Loucy (cell line): ENCODE measurements around the gene B4GALNT4.

Experiments
- H2AFZ ChIP-seq: fragments of 200-600 bp; sonication (generic); 2 replicates; pipeline ENCODE4 v1.6.0; 2016; ENCODE audit warnings: antibody characterized with exemption, mild to moderate bottlenecking, low read length, moderate library complexity
- H3F3A ChIP-seq: fragments of 200-600 bp; 2 replicates; pipeline ENCODE4 v1.6.0; 2016; ENCODE audit warnings: antibody characterized with exemption, low read depth, mild to moderate bottlenecking
- H3K27me3 ChIP-seq: fragments of 200-600 bp; sonication (generic); 2 replicates; pipeline ENCODE4 v1.6.1; 2014; ENCODE audit warnings: low read length, mild to moderate bottlenecking; ENCODE audit not compliant: insufficient read depth, poor library complexity, severe bottlenecking
- H3K36me3 ChIP-seq: fragments of 200-600 bp; sonication (generic); 2 replicates; pipeline ENCODE4 v1.6.1; 2016; ENCODE audit warnings: low read length; ENCODE audit not compliant: insufficient read depth
- H3K4me1 ChIP-seq: fragments of 200-600 bp; sonication (generic); 2 replicates; pipeline ENCODE4 v1.5.1; 2014; ENCODE audit warnings: low read length, mild to moderate bottlenecking; ENCODE audit not compliant: insufficient read depth, poor library complexity, severe bottlenecking
- H3K4me2 ChIP-seq: fragments of 200-600 bp; sonication (generic); 2 replicates; pipeline ENCODE4 v1.6.0; 2014; ENCODE audit warnings: antibody characterized with exemption, low read length, low read depth, mild to moderate bottlenecking; ENCODE audit not compliant: poor library complexity, severe bottlenecking
- H3K4me3 ChIP-seq: fragments of 200-600 bp; sonication (generic); 2 replicates; pipeline ENCODE4 v1.5.1; 2014; ENCODE audit warnings: low read length, mild to moderate bottlenecking, mixed read lengths; ENCODE audit not compliant: poor library complexity, severe bottlenecking
- H3K79me2 ChIP-seq: fragments of 200-600 bp; sonication (generic); 2 replicates; pipeline ENCODE4 v1.6.1; 2014; ENCODE audit warnings: low read length; ENCODE audit not compliant: insufficient read depth
- H3K9ac ChIP-seq: fragments of 200-600 bp; sonication (generic); 2 replicates; pipeline ENCODE4 v1.6.0; 2014; ENCODE audit warnings: mild to moderate bottlenecking, low read depth, low read length, moderate library complexity; ENCODE audit not compliant: poor library complexity, severe bottlenecking
- H3K9me2 ChIP-seq: fragments of 200-600 bp; sonication (generic); replicated peaks from 2 replicates; pipeline ENCODE4 v1.6.1; 2016; ENCODE audit warnings: low read depth, low read length, mixed read lengths
- H3K9me3 ChIP-seq: fragments of 200-600 bp; sonication (generic); 2 replicates; pipeline ENCODE4 v1.6.1; 2014; ENCODE audit warnings: mild to moderate bottlenecking, antibody characterized with exemption, low read length, low read depth; ENCODE audit not compliant: insufficient read depth
- H4K20me1 ChIP-seq: fragments of 200-600 bp; sonication (generic); 2 replicates; pipeline ENCODE4 v1.6.0; 2014; ENCODE audit warnings: antibody characterized with exemption, low read length, mild to moderate bottlenecking; ENCODE audit not compliant: insufficient read depth, poor library complexity, severe bottlenecking
- CTCF ChIP-seq: fragments of 200-600 bp; sonication (generic); conservative IDR thresholded peaks from 2 replicates; pipeline ENCODE4 v1.5.1; 2014; ENCODE audit warnings: mild to moderate bottlenecking, antibody characterized with exemption, low read length
- EZH2phosphoT487 ChIP-seq: fragments of 200-600 bp; IDR thresholded peaks from 2 replicates; pipeline ENCODE4 v1.6.1; 2018; ENCODE audit warnings: antibody characterized with exemption, mild to moderate bottlenecking, moderate library complexity, borderline replicate concordance

B4GALNT4 gene

GRCh38 chr11:417652-418342, 48.5 kb downstream of the B4GALNT4 start:
- H3K9me2 ChIP-seq = no peaks in the 10 kb centered on the region
- H3K79me2 ChIP-seq = peaks cover 19% of the 10 kb centered on the region
- peaks cover 7% of the 10 kb centered on the region for H4K20me1 ChIP-seq
- H3K9me3 ChIP-seq = no peaks in the 10 kb centered on the region
- no peaks in the 10 kb centered on the region for H3K36me3 ChIP-seq
- no peak for TF ChIP-seq CTCF
- no peak for TF ChIP-seq EZH2phosphoT487
- no peak overlapping the region for H2AFZ ChIP-seq
- H3K4me3 ChIP-seq = no peak overlapping the region
- no peak overlapping the region for H3K4me2 ChIP-seq
- no peak overlapping the region for H3K9ac ChIP-seq
- H3F3A ChIP-seq = no peaks in the 10 kb centered on the region
- H3K27me3 ChIP-seq = no peaks in the 10 kb centered on the region
- H3K4me1 ChIP-seq = peaks cover 26% of the 10 kb centered on the region

- Histone ChIP-seq H2AFZ (no peak overlapping the region), H3K4me3 (no peak overlapping the region), H3K4me2 (no peak overlapping the region), H3K27me3 (no peaks in the 10 kb centered on the region), H3K9ac (no peak overlapping the region), H3F3A (no peaks in the 10 kb centered on the region), H3K4me1 (peaks cover 20% of the 10 kb centered on the region), H3K9me2 (no peaks in the 10 kb centered on the region), H3K36me3 (no peaks in the 10 kb centered on the region), H3K79me2 (peaks cover 11% of the 10 kb centered on the region), H4K20me1 (peaks cover 2% of the 10 kb centered on the region), H3K9me3 (no peaks in the 10 kb centered on the region)
- TF ChIP-seq CTCF (no peak), EZH2phosphoT487 (no peak)
Observed at GRCh38 chr11:418343-419247, 49.3 kb downstream of the B4GALNT4 start.

GRCh38 chr11:419248-420005, 50.1 kb downstream of the B4GALNT4 start:
- Histone ChIP-seq H3K9me2 (no peaks in the 10 kb centered on the region), H3K9me3 (no peaks in the 10 kb centered on the region), H4K20me1 (peaks cover 1% of the 10 kb centered on the region), H3K36me3 (no peaks in the 10 kb centered on the region), H3K79me2 (peaks cover 3% of the 10 kb centered on the region), H3K9ac (no peak overlapping the region), H3K4me2 (no peak overlapping the region), H2AFZ (no peak overlapping the region), H3K27me3 (no peaks in the 10 kb centered on the region), H3K4me3 (no peak overlapping the region), H3K4me1 (peaks cover 16% of the 10 kb centered on the region), H3F3A (no peaks in the 10 kb centered on the region)
- TF ChIP-seq EZH2phosphoT487 (no peak), CTCF (no peak)
